Measurements from ENCODE around the gene PURB. TPM values are rescaled to one million over a fixed set of nuclear protein-coding genes. Genes with fewer than 3 reads are reported as not detected.

The PURB gene
- total RNA-seq, 2 experiments from 2014 or later: 33.4 to 35.4 TPM

DNA sequence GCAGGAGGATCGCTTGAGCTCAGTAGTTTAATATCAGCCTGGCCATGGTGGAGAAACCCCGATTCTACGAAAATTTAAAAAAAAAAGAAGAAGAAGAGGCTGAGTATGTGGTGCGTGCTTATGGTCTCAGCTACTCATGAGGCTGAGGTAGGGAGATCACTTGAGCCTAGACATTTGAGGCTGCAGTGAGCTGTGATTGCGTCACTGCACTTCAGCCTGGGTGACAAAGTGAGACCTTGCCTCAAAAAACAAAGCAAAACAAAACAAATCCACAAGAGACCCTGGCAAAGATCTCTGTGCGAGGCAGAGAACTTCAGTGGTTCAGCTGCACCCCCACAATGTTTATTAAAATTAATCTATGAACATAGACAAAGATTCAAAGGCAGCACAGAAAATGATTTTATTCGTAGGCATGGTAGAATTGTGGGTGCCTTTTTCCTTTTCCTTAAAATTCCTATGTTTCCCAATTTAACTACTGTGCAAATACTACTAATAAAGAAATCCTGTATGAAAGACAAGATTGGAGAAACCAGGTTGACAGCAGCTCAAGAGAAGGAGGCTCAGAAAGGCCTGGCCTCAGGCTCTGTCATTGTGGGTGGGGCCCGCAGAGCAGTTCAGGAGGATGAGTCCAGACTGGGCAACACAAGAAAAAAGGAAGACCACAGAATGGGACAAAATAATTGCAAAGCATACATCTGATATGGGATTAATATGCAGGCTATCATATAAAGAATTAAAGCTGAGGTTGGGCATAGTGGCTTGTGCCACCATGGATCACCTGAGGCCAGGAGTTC lies 24.5 kb upstream of the PURB start:
- DNase-seq (no peak), ATAC-seq (no peak)
- Mint-ChIP-seq H3K9me3 (ENCODE audit: low read depth) (no peaks in the 10 kb centered on the region), H3K4me1 (peaks cover 6% of the 10 kb centered on the region), H3K27me3 (no peaks in the 10 kb centered on the region), H3K4me3 (no peak overlapping the region), H3K36me3 (no peaks in the 10 kb centered on the region), H3K27ac (no peak overlapping the region)
- CTCF ChIA-PET: interaction anchor here (0.6 to 1.1 kb wide), 3 partner anchors 11 to 487 kb away, joined by 3 read pairs; no protein-coding TSS in a partner anchor

DNA sequence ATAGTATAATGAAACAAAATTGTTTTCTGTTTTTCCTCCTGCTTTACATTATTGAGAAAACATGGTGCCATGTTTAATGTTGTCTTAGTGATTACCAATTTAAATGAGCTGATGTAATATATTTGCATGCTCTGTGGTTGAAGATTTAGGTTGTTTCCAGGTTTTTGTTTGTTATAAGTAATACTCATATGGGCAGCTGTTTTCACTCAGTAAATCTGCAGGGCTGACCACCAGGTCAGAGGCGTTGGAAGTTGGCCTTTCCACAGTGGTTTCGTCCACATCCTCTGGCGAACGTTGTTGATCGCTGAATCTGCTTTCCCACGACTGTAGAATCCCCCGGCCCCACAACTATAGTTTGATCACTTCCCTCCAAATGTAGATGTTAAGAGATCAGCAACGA lies 21.6 kb upstream of the PURB start:
- no peak overlapping the region for H3K27ac Mint-ChIP-seq
- CTCF ChIA-PET: interaction anchor here (1.1 kb wide), 1 partner anchor 14 kb away, joined by 3 read pairs; no protein-coding TSS in a partner anchor
- ATAC-seq: no peak

DNA sequence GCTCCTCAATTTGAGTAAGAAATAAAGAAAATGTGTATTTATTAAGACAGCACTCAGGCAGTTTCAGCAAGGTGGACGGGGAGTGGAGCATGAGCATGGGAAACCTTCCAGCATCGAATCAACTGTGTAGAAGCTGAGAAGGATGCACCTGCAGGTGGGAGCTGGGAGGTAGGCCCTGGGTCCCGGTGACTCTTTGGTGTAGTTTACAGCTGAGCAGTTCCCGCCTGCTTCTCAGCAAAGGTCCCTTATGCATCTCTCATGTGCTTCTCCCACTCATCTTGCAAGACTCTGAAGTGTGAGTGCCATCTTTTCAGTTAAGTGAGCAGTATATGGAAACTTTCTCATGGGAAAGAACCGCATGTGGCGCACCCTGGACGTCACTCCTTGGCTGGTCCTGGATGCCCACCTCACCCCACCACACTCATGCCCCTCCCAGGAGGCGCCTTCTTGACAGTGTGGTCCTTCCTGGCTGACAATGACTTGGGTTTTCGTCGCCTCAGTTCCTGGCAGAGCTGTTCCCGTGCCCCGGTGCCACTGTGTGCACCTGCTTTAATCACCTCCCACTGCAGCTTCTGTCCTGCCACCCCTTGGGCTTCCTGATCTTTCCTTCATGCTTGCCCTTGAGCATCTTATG lies 19.8 kb upstream of the PURB start:
- no peaks in the 10 kb centered on the region for H3K36me3 Mint-ChIP-seq
- CTCF ChIA-PET: interaction anchor here (0.9 to 2.0 kb wide), 3 partner anchors 13 to 48 kb away, joined by 3 to 6 read pairs (median 5); no protein-coding TSS in a partner anchor
- H3K4me3 Mint-ChIP-seq: no peak overlapping the region
- H3K4me1 Mint-ChIP-seq: peaks cover 3% of the 10 kb centered on the region
- no peaks in the 10 kb centered on the region for H3K27me3 Mint-ChIP-seq
- no peak overlapping the region for H3K27ac Mint-ChIP-seq
- DNase-seq (no peak), ATAC-seq (no peak)
- no peaks in the 10 kb centered on the region for H3K9me3 Mint-ChIP-seq (ENCODE audit: low read depth)

More for the DNA sequence above, 21.6 kb upstream of the PURB start:
- Mint-ChIP-seq H3K27me3 (no peaks in the 10 kb centered on the region), H3K36me3 (no peaks in the 10 kb centered on the region), H3K4me1 (peaks cover 3% of the 10 kb centered on the region), H3K4me3 (no peak overlapping the region), H3K9me3 (ENCODE audit: low read depth) (no peaks in the 10 kb centered on the region)
- DNase-seq: no peak

DNA sequence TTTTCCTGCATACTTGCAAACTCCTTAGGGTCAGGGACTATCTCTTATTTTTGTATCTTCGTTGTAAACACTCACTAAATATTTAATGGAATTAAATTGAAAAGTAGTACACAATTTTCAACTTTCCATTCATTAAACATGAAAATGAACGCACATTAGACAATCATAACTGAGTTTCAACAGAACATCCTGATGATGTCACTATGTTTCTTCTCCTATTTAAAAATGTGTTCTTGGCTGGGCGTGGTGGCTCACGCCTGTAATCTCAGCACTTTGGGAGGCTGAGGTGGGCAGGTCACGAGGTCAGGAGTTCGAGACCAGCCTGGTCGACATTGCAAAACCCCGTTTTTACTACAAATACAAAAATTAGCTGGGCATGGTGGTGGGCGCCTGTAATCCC lies 14.1 kb upstream of the PURB start:
- Mint-ChIP-seq H3K4me1 (peaks cover 9% of the 10 kb centered on the region), H3K27ac (no peak overlapping the region), H3K9me3 (ENCODE audit: low read depth) (no peaks in the 10 kb centered on the region), H3K36me3 (no peaks in the 10 kb centered on the region), H3K4me3 (no peak overlapping the region), H3K27me3 (no peaks in the 10 kb centered on the region)
- CTCF ChIA-PET: no interaction called here
- DNase-seq (peak; percentile 15), ATAC-seq (no peak)

DNA sequence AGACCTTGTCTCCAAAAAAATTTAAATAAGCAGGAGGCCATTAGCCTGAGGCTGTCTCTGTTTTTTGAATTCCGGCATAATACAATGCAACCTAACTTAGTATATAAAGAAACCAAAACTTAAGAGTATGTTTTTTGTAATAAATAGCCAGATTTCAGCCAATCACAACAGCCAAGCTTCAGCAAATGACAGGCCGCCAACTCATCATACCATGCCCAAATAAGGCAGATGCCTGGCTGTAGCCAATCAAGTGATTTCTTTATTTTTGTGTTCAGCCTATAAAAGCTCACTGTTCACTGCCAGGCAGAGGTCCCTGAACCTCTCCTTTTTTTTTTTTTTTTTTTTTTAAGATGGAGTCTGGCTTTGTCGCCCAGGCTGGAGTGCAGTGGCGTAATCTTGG lies 12.7 kb upstream of the PURB start:
- no peak overlapping the region for H3K4me3 Mint-ChIP-seq
- H3K27me3 Mint-ChIP-seq: no peaks in the 10 kb centered on the region
- CTCF ChIA-PET: interaction anchor here (1.2 kb wide), 1 partner anchor 13 kb away, joined by 3 read pairs; the partner anchor contains the start of gene PURB
- peak; percentile 31 for DNase-seq
- ATAC-seq: no peak
- H3K36me3 Mint-ChIP-seq: no peaks in the 10 kb centered on the region
- H3K9me3 Mint-ChIP-seq (ENCODE audit: low read depth): no peaks in the 10 kb centered on the region
- H3K27ac Mint-ChIP-seq: no peak overlapping the region
- peaks cover 9% of the 10 kb centered on the region for H3K4me1 Mint-ChIP-seq

DNA sequence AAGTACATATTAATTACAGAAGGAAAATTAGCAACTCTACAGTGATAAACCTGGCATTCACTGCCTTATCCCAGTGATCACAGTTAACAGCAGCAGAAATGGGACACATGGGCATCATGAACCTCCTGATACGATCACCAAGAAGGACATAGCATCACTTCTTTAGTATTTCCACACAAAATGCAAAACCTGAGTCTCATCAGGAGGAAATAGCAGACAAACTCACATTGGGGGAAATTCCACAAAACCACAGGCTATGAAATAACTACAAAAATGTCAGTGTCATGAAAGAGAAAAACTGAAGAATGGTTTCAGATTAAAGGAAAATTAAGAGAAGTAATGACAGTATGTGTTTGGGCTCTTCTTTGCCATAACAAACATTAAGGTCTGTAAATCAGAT lies 12.0 kb upstream of the PURB start:
- ATAC-seq (no peak), DNase-seq (no peak)
- H3K27me3 Mint-ChIP-seq: no peaks in the 10 kb centered on the region
- peaks cover 12% of the 10 kb centered on the region for H3K4me1 Mint-ChIP-seq
- H3K4me3 Mint-ChIP-seq: no peak overlapping the region
- CTCF ChIA-PET: interaction anchor here (1.2 kb wide), 1 partner anchor 13 kb away, joined by 3 read pairs; the partner anchor contains the start of gene PURB
- no peaks in the 10 kb centered on the region for H3K9me3 Mint-ChIP-seq (ENCODE audit: low read depth)
- H3K36me3 Mint-ChIP-seq: no peaks in the 10 kb centered on the region
- H3K27ac Mint-ChIP-seq: peak overlapping the region; percentile 3

DNA sequence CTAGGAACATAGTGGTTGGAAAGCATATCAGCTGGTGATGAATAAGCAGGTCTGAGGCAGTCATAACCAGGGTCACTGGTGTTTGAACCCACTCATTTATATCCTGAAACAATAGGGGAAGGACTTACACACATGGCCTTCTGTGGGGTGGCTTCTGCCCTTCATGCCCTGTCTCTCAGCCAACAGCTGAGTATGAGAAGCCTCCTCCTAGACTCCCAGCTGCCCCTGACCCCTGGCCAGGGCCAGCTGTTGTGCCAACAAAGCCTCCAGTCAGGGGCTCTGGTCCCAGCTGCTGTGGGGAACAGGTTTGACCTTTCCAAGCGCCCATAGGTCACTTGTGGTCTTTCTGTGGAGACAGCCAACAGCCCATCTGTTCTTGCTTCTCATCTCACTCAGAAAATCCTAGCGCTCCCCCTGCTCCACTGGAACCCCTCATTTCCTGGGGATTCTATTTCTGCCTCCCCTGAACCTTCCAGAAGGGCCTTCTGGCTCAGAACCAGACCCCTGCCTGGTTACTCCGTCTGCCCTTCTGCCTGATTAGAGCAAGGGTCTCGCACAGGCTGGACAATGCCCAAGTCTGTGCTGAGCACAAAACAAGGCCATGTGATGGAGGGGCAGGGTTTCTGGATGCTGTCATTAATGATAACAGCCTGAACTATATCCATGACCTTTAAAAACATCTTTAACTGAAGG lies 9.7 kb upstream of the PURB start:
- DNase-seq: peak; percentile 39
- Mint-ChIP-seq H3K36me3 (no peaks in the 10 kb centered on the region), H3K9me3 (ENCODE audit: low read depth) (no peaks in the 10 kb centered on the region), H3K4me1 (peaks cover 28% of the 10 kb centered on the region), H3K27ac (no peak overlapping the region), H3K27me3 (no peaks in the 10 kb centered on the region), H3K4me3 (no peak overlapping the region)
- no peak for ATAC-seq
- CTCF ChIA-PET: interaction anchor here (0.9 to 1.5 kb wide), 4 partner anchors 9 to 78 kb away, joined by 3 read pairs; no protein-coding TSS in a partner anchor

DNA sequence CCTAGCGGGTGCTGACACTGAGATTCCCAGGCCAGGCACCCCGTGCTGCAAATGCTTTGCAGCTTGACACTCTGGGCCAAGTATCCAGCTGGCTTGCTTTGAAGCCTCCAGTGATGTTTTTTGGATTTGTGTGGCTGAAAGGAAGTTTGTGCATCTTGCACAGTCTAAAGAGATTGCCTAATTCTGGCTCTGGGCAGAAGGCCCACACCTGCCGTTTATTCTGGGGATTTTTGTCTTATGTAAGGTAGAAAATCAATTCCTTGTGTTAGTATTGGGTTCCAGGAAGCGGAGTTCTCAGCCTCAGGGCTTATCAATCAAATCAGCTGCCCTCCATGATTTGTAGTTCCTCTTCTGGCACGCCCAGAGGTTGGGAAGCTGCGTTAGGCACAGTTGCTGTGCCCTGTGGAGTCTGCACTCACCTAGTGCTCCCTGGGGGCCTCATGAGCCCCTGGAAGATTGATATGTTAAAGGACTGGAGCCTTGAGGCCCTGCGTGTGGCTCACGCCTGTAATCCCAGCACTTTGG lies 8.4 kb upstream of the PURB start:
- no peaks in the 10 kb centered on the region for H3K36me3 Mint-ChIP-seq
- ATAC-seq (no peak), DNase-seq (peak; percentile 25)
- no peaks in the 10 kb centered on the region for H3K9me3 Mint-ChIP-seq (ENCODE audit: low read depth)
- H3K27me3 Mint-ChIP-seq: no peaks in the 10 kb centered on the region
- CTCF ChIA-PET: interaction anchor here (0.9 to 1.5 kb wide), 4 partner anchors 8 to 36 kb away, joined by 3 read pairs; no protein-coding TSS in a partner anchor
- no peak overlapping the region for H3K27ac Mint-ChIP-seq
- peaks cover 28% of the 10 kb centered on the region for H3K4me1 Mint-ChIP-seq
- H3K4me3 Mint-ChIP-seq: no peak overlapping the region

DNA sequence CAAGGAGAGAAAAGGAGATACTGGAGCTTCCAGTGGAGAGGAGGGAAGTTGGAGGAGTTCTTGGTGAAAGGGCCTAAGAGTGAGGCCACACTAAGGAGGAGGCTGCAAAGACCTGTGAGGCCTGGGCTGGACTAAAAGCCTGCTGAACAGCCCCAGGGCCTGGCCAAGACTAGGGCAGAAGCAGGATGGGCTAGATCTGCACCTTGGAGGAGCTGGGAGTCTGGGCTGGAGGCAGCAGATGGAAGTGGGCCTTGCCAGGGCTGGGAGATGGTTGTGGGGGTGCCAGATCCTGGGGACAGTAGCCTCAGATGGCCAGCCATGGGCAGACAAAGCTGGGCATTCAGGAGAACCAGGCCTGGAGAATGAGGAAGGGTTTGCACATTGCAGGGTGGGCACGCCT lies 6.5 kb upstream of the PURB start:
- DNase-seq (peak; percentile 38), ATAC-seq (peak; percentile 14)
- CTCF ChIA-PET: interaction anchor here (1.1 to 1.7 kb wide), 6 partner anchors 9 to 244 kb away, joined by 3 to 5 read pairs (median 4); no protein-coding TSS in a partner anchor
- Mint-ChIP-seq H3K36me3 (no peaks in the 10 kb centered on the region), H3K27ac (peak overlapping the region; percentile 94), H3K27me3 (no peaks in the 10 kb centered on the region), H3K4me3 (no peak overlapping the region), H3K9me3 (ENCODE audit: low read depth) (no peaks in the 10 kb centered on the region), H3K4me1 (peaks cover 33% of the 10 kb centered on the region)

DNA sequence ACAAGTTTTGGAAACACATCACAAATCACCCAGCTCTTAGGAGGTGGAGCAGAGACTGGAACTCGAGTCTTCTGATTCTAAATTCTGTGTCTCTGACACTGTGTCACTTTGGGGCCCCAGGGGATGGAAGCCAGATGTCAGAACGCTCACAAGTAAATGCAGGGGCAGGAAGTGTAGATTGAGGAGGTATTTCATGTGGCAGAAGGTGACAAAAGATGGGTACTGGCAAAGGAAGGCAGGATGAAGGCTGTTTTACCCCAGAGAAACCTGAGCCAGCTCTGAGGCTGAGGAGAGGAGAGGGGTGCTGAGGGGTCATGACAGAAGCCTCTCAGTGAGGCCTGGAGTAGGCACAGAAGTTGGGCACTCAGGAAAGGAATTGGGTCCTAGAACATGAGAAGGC lies 6.0 kb upstream of the PURB start:
- H3K36me3 Mint-ChIP-seq: no peaks in the 10 kb centered on the region
- CTCF ChIA-PET: interaction anchor here (1.1 to 1.7 kb wide), 6 partner anchors 9 to 245 kb away, joined by 3 to 5 read pairs (median 4); no protein-coding TSS in a partner anchor
- H3K4me1 Mint-ChIP-seq: peaks cover 35% of the 10 kb centered on the region
- DNase-seq (peak; percentile 58), ATAC-seq (peak; percentile 58)
- H3K4me3 Mint-ChIP-seq: no peak overlapping the region
- H3K27ac Mint-ChIP-seq: peak overlapping the region; percentile 94
- H3K27me3 Mint-ChIP-seq: no peaks in the 10 kb centered on the region
- no peaks in the 10 kb centered on the region for H3K9me3 Mint-ChIP-seq (ENCODE audit: low read depth)

DNA sequence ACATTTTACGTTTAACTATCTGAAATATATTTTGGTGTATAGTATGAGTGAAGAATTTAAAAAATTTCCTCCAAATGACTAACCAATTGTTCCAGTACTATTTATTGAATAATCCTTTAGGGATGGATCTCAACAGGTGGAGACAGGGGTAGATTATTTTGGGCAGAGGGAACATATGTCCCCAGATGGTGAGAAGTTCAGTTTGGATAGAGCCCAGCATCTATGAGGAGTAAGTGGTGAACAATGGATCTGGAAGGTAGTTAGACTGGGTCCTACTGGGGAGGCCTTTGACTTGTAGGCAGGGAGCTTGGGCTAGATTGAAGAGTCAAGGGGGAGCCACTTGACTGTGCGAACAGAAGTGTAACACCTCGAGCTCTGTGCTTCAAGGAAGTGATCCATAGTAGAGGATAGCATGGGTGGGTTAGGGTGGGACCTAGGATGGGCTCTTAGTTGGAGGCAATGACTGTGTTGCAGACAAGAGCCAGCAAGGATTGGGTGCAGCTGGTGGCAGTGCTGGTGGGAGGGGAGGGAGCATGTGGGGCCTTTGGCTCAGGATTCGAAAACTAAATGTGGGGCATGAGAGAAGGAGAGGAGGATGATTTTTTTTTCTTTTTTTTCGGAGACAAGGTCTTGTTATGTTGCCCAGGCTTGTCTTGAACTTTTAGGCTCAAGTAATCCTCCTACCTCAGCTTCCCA lies 3.9 kb upstream of the PURB start:
- DNase-seq: peak; percentile 33
- H3K27ac Mint-ChIP-seq: peak overlapping the region; percentile 54
- no peak for ATAC-seq
- H3K9me3 Mint-ChIP-seq (ENCODE audit: low read depth): no peaks in the 10 kb centered on the region
- H3K4me1 Mint-ChIP-seq: peaks cover 42% of the 10 kb centered on the region
- CTCF ChIA-PET: interaction anchor here (1.6 kb wide), 1 partner anchor 32 kb away, joined by 5 read pairs; no protein-coding TSS in a partner anchor
- H3K27me3 Mint-ChIP-seq: no peaks in the 10 kb centered on the region
- peaks cover 3% of the 10 kb centered on the region for H3K36me3 Mint-ChIP-seq
- H3K4me3 Mint-ChIP-seq: no peak overlapping the region

DNA sequence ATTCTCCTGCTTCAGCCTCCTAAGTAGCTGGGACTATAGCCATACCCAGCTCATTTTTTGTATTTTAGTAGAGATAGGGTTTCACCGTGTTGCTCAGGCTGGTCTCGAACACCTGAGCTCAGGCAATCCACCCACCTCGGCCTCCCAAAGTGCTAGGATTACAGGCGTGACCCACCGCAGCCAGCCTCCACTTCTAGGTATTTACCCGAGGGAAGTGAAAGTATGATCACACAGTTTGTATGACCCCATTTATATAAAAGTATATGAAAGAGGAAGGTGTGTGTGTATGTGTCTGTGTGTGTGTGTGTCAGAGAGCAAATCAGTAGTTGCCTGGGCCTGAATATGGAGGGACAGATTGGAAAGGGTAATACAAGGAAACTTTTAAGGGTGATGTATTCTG lies 2.0 kb upstream of the PURB start:
- DNase-seq: no peak
- peaks cover 58% of the 10 kb centered on the region for H3K4me1 Mint-ChIP-seq
- no peak for ATAC-seq
- CTCF ChIA-PET: no interaction called here
- no peaks in the 10 kb centered on the region for H3K9me3 Mint-ChIP-seq (ENCODE audit: low read depth)
- peak overlapping the region; percentile 100 for H3K27ac Mint-ChIP-seq
- H3K4me3 Mint-ChIP-seq: no peak overlapping the region
- no peaks in the 10 kb centered on the region for H3K27me3 Mint-ChIP-seq
- H3K36me3 Mint-ChIP-seq: peaks cover 19% of the 10 kb centered on the region
